Activated CD4-positive, alpha-beta T cell treated with anti-CD3 and anti-CD28 coated beads, Interleukin-2, Interleukin-4, amounts not matched to agents 100 ng/mL and 50 ng/mL, durations not matched to agents 16 hours and 8 hours (primary cell): ENCODE measurements around the gene IRAK1.

Source experiments
- DNase-seq: peaks from one replicate; pipeline ENCODE4 v3.0.0-alpha.2; 2020; ENCODE audit warnings: low spot score

IRAK1 gene

DNA sequence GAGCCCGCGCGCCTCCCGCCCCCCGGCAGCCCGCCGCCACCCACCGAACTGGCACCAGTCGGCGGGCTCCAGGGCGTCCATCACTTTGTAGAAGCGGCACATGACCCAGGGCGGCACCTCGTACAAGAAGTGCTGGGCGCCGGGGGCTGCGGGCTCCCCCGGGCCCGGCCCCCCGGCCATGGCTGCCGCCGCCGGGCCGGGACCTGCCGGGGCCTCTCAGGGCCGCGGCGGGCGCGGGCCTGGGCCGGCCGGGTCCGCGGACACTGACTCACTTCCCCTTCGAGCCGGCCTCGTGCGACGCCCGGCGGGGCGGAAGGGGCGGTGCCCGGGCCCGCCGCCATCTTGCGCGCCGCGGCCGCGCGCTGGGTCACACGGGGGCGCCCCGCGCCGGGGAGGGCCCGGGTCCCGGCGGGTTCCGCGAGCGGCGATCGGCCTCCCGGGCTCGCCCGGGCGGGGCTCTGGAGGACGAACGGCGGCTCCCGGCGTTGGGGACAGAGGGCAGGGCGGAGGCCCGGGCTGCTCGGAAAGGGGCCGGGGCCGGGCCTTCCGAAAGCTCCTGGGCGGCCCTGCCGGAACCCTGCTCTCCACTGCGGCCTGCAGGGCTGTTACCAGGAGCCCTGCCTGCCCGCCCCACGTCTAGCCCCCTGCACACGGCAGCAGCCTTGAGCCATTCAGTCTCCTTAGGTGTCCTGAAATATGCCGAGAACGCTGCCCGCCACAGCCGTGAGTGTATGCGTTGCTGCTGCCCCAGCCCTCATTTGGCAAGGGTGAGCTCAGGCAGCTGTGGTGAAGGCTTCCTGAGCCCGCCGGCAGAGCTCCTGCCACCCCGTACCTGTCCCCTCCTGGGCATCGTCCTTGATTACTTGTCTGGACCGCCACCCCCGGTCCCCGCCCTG is at the start of gene IRAK1:
IRAK1 (minus strand) TSS at position 270 of the 896 bp plus-strand sequence; CDS start at position 180, 90 bp downstream.
- DNase-seq = peak; percentile 47

DNA sequence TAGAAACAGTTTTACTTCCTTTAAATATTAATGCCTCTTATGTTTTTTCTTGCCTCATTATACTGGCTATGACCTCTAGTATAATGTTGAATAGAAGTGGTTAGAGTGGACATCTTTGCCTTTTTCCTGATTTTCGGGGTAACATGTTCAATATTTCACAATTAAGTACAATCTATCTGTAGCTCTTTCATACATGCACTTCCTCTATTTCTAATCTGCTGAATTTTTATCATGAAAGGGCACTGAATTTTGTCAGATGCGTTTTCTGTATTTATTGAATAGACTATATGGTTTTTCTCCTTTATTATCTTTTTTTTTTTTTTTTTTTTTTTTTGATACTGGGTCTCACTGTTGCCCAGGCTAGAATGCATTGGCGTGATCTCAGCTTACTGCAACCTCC is 48.9 kb upstream of the IRAK1 start:
- no peak for DNase-seq

DNA sequence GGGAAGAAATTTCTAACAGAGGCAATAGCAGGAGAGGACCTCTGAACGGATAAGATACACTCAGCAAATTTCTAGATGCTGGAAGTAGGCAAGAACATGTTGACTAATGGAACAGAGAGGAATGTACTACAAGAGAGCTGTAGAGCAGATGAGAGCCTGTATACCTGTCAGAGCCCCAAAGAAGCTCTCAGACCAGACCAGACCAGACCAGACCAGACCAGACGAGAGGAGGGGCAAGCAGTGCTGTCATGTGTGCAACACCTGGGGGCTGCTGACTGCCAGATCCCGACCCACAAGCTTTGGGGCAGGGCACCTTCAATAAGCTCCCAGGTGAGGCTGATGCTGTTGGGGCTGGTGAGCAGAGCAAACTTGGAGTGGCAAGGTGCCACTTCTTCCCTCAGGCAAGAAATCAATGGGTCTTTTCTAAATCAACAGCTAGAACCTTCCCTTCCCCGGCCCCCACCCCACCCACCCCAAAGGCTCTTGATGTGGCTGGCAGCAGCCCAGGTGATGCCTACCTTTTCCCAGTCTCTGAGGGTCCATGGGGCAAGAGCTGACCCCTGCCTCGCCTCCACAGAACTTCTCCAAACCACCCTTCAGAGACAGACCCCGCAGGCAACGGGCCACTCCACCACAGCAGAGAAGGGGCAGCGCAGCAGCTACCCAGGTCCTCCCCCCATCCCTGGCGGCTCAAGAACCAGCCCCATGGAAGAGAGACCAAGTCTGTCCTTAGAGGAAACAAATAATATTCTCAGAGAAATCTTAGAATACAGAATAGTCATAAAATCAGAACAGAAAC is 45.1 kb upstream of the IRAK1 start:
- no peak for DNase-seq

DNA sequence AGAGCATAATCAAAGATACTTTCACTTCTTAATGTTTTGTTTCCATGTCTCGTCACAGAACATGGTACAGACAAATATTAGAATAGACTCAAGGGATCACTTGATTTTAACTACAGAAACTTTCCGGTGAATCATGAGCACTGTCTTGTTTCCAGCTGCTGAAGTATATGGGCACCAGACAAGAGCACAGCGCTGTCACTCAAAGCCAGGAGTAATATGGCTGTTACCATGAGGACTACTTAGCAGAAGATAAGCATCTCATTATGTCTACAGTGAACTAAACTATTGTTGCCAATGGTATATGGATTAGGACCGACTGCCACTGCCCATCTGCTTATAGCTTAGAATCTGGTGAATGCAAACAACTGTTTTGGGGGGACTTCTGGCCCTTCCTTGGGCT is 43.5 kb upstream of the IRAK1 start:
- DNase-seq = no peak

DNA sequence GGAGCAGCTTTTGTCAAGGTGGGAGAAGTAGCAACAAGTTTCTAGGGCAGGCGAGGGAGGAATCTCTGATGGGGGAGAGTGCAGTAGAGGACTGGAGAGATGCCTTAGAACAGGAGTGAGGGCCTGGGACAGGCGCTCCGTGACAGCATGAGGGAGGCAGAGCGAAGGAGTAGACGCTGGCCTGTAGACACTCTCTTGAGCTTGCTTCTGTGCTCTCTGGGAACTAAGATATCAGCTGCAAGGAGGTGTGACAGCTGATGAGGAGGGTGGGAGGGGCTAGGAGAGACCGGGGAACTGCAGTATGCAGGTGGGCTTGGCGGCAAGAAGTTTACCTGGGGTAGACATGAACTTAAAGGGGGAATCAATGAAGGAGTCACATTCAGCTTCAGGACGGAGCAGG is 42.1 kb upstream of the IRAK1 start:
- no peak for DNase-seq

DNA sequence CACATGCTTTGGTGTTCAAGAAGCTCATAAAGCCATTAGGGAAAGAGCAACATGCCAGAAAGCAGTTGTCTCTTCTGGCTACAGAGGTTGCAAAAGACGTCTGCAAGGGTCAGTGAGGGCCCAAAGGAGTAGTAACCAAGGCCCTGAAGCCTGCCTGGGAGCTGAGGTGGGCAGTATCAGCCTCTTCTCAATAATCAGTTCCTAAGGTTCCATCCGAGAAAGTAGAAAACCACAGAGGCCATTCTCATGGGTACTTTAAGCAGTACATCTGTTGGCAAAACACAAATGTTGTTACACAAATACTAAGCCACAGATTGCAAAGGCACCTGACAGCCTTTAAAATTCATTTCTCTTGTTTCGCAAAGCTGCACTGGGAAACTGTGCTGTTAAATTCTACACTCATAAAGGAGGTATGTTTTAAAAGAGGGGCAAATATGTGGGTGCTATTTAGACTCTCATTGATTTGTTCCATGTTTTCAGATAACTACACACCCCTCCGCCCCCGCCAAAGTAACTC is 40.1 kb upstream of the IRAK1 start:
- DNase-seq = no peak

DNA sequence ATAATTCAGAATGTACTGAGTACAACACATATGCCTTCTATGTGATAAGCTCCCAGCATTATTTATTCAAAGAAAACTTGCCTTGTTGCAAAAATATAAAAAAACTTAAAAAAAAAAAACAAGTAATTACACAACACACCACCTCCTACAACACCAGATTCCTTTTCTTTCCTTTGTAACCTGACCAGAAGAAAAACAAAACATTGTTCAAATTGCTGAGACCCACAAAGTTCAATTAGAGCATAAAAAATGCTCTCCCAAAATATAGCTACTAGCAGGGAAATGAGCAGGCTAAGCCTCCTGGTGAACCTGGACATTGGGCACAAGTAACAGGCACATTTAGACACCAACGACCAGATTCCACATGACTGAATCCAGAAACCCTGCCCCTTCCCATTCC is 39.5 kb upstream of the IRAK1 start:
- DNase-seq = no peak

DNA sequence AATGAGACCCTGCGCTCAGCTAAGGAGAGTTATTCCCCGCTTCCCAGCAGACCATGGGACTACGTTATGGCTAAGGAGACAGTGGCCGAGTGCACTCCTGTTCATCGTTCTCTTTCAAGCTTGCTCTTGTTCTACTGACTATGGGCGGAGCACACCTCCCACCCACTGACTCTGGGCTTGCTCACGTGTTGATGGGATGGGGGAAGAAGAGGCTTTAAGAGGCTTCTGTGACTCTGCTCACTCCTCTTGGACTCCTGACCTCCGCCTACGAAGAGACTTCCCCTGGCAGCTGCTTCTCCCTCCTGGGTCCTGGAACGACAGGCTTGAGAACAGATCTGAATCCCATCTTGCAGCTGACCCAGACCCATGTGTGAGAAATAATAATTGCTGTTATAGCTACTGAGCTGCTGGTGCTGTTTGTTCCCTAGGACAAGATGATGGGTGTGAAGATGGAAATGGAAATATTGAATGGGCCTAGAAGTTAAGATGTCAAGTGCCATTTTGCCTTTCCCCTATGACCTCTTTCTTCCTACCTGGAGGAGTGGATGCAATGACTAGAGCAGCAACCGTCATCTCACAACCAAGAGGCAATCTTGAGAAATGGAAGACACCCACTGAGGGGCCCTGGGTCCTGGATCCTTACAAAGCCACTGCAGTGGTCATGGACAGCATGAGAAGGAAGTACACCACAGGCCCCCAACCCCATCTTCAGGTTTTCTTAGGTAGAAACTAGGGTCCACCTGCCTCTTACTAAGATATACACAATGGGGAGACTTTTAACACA is 38.7 kb upstream of the IRAK1 start:
- DNase-seq = no peak

DNA sequence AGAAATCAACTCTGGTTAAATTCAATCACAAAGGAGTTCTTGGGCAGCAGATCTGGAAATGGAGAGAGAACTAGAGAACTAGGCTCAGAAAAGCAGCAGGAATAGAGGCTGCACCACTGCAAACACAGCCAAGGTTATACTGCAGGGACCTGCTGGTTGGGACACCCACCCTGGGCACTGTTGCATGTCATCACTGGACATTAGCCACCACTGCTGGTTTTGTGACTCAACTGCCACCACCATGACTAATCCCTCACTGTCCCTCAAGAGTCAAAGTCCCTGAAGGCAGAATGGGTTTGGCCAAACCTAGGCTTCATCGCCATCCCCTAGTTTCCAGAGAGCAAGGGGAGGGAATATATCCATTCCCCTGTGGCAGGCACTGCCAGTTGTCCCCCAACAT is 38.1 kb upstream of the IRAK1 start:
- no peak for DNase-seq

DNA sequence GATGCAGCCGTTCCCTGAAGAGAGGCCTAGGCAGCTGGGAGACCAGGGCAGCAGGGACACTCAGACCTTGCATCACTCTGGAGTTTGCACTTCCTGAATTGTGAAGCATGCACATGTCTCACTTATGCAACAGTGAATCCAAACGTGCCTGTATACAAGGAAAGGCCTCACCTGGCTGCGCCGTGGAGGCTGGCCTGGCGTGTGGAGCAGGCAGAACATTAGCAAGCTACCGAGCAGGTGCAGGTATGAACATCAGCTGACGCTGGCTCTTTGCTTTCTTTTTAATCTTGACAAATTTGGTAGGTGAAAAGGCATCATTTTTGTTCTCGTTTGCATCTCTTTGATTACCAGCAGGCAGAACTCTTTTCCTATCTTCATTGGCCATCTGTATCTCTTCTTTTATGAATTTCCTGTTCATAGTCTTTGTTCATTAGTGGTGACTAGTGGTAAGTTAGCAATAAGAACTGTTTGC is 37.1 kb upstream of the IRAK1 start:
- no peak for DNase-seq

DNA sequence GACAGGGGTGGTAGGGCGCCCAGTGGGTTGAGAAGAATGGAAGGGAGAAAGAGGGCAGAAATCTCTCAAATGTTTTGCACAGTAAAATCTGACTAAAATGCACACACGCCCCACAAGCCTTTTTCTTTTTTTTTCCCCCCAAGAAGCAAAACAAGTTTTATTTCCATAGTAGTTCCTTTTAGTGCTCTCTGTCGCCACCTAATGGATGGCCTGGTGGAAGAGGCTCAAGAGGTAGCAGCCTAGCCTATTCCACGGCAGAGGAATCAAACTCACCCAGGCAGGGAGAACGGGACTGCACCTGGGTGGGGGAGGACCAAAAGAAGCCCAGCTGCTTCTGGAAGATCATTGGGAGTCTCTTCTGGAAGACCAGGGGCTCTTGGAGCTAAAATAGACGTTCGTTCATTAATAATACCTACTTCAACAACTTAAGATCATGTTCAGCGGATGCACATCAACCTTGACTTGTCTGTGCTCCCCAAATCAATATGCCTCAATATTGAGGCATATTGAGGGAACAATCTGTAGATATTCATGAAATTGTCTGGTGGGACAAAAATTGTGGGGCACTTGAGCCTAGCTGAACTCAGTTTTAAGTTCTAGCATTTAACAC is 31.6 kb upstream of the IRAK1 start:
- DNase-seq = peak; percentile 68

DNA sequence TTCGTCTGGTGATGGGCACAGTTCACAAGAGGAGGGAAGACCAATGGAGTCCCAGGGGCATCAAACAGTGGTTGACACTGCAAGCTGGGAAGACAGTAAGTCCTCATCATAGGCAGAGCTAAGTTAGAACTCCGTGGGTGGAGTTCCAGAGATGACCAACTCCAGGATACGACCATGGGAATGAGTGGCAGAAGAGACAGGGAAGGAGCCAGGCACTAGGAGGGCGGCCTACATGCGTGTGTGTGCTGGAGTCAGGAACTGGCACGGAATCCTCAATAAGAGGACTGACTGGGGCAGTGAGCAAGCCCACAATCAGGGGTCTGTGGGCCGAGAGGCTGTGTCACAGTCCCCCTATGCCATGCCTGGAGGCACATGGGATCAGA is 30.4 kb upstream of the IRAK1 start:
- no peak for DNase-seq

DNA sequence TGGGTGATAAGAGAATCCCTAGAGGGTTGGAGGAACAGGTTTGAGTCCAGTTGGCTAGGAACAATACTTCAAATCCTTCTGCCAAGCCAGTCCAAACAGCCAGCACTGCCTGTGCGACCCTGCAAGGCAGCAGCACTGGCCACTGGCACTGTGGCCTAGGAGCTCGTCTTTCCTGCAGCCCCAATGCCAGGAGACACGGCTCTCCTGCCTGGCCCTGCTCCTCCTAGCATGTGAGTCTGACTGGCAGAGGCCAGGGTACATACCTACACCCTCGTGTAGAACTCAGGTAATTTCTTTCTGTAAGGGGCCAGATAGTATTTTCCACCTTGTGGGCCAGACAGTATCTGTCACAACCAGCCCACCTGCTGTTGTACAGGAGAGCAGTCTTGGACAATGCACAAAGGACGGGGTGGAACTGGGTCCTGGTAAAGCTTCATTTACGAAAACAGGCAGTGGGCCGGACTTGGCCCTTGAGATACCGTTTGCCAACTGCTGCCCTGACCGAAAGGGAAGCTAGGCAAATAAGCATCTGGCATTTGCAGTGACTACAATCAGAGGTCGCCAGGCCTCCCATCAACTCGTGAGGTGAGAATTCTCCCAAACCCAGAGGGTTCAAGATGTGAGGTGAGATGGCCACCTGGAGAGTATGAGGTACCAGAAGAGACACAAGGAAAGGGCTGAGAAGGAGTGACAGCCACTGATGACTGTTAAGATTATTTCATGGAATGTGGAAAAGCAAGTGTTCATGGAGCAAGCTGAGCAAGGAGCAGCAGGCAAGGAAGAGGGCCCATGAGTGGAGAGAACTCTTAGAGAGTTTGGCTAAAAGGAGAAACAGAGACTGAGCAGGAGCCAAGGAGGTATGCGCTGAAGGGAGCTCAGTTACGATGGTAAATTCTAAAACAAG is 29.8 kb upstream of the IRAK1 start:
- no peak for DNase-seq

DNA sequence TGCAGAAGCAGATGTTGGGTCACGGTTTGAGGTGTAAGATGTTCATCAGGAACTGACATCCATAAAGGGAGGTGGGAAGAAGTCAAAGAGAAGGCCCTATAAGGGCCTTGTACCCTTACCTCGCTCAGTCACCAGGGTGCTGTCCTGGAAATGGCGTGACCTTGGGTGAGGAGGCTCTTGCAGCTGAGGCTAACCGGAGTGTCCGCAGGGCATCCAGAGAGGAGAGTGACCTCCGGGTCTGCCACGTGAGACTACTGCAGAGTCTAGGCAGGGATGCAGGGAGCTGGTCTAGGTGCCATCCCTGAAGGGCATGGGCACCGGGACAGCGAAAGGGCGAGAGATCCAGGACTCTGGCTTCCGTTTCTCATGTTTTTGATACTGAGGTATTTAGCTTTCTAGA is 28.7 kb upstream of the IRAK1 start:
- no peak for DNase-seq

DNA sequence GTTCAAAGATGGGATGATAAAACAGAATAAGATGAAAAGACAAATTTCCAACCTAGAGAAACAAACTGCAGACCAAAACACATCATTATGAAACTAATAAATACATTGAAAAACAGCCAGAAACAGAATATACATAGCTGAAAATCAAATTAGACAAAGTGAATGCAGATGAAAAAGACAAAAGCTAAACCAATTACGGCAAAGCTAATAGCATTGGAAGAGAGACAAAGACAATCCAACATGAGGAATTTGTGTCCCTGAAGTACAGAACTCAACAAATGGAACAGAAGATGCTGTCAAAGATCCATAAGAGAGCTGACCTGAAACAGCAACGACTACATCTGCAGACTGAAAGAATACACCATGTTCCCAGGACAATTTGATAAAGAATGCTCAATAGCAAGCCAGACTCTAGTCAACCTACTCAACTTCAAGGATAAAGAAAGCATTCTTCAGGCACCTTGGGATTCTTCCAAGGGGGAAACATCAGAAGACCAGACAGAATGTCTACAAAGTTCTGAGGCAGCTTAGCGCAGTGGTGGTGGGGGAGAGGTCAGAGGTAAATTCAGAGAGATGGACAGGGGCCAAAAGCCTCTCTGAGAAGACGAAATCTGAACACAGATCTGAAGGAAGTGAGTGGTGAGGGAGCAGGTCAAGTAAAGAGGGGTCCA is 27.4 kb upstream of the IRAK1 start:
- DNase-seq = no peak

DNA sequence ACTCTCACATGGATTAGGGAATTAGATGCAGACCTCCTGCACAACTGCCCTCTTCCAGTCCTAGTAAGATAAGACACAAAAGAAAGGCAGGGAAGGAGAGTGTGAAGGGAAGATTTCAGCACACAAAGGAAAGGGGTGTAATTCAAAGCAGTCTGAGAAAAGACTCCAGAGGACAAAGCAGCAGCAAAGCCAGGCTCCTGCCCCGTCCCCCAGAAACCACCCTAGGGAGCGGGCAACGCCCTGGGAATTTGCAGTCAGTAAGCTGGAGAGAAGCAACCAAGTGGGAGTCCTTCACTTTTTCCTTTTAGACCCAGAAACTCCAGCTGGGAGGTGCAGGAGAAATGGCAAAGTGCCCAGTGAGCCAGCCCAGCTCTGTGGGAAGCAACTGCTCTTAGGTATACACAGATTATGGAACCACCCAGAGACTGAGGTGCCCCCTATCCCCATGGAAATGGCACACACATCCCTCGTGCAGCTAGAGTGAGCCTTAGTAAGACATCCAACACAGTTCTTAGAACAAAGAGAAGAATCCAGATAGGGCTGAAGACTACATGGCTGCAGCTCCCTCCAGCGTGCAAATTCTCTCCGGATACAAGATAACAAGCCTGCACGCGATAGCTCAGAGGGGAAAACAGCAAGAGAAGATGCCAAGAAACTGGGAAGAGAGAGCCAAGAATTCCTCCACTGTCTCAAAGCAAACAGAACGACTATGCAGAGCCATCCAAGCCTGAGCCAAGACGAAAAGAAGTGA is 26.5 kb upstream of the IRAK1 start:
- DNase-seq = no peak

DNA sequence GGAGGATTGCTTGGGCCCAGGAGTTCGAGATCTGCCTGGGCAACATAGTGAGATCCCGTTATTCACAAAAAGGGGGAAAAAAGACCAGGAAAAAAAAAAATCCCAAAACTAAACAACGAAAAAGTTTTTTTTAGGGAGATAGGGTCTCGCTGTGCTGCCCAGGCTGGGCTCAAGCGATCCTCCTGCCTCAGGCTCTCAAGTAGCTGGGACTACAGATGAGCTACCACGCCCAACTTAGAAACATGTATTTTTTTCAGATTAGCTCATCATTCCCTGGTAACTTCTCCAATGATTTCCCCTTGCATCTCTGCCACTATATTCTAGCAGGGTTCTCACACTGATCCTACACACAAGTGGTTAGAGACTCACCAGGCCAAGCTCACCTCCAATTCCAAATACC is 24.4 kb upstream of the IRAK1 start:
- DNase-seq = no peak

DNA sequence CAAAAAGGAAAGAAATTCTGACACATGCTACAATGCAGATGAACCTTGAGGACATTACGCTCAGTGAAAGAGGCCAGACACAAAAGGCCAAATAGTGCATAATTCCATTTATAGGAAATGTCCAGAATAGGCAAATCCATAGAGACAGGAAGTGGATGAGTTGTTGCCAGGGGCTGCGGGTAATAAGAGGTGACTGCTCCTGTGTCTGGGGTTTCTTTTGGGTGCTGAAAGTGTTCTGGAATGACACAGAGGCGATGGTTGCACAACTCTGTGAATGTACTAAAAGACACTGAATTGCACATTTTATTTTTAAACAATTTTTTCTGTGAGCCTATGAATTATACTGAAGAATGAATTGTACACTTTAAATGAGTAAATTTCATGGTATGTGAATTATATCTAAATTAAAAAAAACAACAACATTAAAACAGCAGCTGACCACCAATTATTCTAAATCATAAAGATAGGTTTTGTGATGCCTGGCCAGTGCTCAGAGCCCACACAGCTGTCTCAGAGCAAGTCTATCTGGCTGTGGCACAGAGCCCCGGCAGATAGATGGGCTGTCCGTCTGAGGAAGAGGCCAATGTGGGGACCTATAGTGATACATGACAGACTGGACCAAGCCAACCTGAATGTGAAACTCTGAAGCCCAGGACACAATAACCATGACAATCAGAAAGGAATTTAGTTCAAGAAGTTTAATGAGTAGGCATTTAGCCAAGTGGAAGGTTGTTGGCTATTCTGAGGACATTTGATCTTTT is 23.5 kb upstream of the IRAK1 start:
- no peak for DNase-seq

DNA sequence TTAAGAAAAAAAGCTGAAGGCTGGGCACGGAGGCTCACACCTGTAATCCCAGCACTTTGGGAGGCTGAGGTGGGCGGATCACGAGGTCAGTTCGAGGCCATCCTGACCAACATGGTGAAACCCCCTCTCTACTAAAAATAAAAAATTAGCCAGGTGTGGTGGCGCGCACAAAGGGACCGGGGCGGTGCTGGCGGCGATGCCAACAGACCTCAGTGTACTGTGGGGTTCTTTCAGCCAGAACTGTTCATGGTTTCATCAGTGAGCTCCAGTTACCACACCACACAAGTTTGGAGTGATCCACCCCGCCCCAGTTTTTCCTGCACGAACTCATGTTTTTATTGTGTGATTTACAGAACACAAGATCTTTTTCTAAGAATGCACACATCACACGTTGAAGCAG is 21.2 kb upstream of the IRAK1 start:
- no peak for DNase-seq
